Activated T-helper 1 cell treated with anti-CD3 and anti-CD28 coated beads, Interleukin-2, amount 50 U/mL, for 16 hours (primary cell): ENCODE data around the gene SLC28A1.
A peak's percentile ranks its signal among the peaks of the same experiment; 100 is the strongest.
"Not testable (repeated sequence)": the region's sequence is repeated elsewhere in the genome, so short reads cannot be mapped to it uniquely, and the experiment has no call there.

Source experiments
- DNase-seq, 2 donors: peaks; one replicate each; pipeline ENCODE4 v3.0.0-alpha.2; 2020; ENCODE audit warnings: low read depth in 1 of 2, low spot score in 1 of 2

SLC28A1 gene

GRCh38 chr15:84861781-84862180 lies 22.7 kb upstream of the SLC28A1 start:
- no peak for DNase-seq

DNA sequence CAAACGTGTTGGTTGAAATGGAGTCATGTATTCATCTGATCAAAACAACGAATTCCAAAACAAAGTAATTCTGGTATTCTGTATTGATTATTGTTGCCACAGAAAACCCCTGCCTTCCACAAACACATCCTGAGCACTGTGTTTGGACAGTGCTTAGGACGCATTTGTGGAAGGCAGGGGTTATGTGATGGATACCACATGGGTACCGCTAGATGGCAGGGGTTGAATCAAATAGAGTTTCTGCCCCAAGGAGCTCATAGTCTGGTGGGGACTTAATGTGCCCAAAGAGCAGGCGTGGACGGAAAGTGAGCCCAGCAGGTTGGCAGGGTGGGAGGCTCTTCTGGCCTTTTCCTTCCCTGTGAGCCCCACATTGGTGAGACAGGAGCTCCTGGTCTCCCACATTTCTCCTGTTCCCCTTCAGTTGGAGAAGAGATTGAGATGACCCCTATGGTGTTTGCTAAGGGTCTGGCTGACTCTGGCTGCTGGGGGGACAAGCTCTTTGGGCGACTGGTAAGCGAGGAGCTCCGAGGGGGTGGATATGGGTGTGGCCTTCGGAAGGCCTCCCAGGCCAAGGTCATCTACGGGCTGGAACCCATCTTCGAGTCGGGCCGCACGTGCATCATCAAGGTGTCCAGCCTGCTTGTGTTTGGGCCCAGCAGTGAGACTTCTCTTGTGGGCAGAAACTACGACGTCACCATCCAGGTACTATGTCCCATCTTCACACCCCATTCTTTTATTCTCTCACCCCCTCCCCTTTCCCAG lies 22.1 kb upstream of the SLC28A1 start:
- no peak for DNase-seq

GRCh38 chr15:84863565-84864443 lies 20.7 kb upstream of the SLC28A1 start:
- no peak for DNase-seq

GRCh38 chr15:84864444-84864795 lies 20.0 kb upstream of the SLC28A1 start:
- DNase-seq: no peak

DNA sequence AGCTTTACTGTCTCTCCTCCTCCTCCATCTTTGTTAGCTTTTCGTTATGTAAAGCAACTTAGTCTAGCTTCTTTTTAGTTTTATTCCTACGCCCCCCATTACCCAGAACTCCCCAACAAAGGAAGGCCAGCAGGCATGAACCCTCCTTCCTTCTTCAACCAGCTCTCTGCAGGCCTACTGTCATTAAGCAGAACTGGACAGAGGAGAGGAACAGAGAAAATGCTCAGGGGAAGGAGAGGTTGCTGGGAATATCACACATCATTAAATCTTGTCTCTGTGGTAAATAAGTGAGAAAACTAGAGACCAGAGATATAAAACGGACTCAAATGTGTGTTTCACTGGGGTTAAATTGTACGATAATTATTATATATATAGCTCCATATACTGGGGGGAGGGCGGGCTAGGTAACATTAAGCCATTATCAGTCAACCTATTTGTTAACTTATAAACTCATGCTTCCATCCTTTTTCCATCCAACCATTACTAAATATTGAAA lies 19.3 kb upstream of the SLC28A1 start:
- DNase-seq: no peak

DNA sequence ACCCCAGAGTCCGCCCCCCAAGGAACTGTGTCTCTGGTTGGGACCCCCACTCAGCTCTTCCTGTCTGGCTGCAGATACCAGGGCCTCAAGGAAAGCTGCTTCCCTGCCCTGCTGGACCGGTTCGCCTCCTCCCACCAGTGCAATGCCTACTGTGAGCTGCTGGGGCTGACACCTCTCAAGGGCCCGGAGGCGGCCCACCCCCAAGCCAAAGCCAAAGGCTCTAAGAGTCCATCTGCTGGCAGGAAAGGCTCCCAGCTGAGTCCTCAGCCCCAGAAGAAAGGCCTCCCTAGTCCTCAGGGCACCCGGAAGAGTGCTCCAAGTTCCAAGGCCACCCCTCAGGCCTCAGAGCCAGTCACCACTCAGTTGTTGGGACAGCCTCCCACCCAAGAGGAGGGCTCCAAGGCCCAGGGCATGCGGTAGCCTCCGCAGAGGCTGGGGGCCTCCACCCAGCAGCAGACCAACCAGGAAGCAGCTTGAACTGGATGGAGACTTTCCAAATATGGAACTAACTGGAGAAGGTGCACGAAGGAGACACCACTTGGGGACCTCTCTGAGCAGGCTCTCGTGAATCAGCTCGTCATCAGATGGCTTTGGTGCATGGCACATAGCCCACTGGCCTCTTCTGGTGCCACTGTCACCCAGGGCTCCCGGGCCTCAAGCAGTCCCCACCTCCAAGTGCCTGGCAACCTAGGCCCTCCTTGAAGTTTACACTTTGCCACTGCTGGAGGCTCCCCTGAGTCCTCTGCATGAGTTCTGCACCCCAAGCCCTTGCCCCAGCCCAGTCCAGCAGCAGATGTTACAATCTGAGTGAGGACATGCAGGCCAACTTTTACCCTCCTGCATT lies 16.2 kb upstream of the SLC28A1 start:
- no peak for DNase-seq

- no peak for DNase-seq
Observed at GRCh38 chr15:84869510-84869909, 15.0 kb upstream of the SLC28A1 start.

DNA sequence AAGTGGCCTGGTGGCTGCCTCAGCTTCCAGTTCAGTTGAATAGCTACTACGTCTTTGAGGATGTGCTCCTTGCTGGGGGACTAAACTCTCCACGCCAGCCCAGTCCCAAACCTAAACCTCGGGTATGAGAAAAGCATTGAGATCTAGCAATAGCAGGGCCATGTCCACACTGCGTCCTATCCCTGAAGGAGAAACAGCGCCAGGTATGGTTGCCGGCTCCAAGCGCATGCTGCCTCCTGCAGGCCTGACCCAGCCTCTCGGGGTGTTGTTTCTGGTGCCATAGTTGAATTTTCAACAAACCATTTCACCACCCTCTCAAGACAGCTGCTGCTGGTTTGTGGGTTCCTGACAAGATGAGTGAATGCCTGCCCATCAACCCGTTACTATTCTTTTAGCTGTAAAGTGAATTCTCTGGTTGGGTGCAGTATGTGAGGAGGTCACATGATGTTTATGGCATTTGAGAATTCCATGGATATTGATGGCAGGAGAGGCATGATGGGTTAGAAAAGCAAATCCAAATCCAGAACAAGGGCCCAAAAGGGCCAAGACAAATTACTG lies 13.0 kb upstream of the SLC28A1 start:
- DNase-seq: no peak

GRCh38 chr15:84872009-84872910 lies 12.2 kb upstream of the SLC28A1 start:
- no peak for DNase-seq

DNA sequence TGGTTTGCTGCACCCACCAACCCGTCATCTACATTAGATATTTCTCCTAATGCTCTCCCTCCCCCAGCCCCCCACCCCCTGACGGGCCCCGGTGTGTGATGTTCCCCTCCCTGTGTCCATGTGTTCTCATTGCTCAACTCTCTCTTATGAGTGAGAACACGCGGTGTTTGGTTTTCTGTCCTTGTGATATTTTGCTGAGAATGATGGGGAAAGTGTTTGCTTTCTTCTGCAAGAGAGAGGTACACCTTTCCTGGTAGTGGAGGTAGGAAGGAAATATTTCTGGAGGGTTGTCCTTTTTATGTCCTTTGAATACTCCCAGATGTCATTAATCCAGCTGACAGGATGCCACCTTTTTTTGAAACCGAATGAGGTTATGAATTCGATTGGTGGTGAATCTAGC lies 10.5 kb upstream of the SLC28A1 start:
- DNase-seq: no peak

GRCh38 chr15:84874981-84875699 lies 9.3 kb upstream of the SLC28A1 start:
- DNase-seq: no peak

- DNase-seq: no peak
Observed at GRCh38 chr15:84876269-84876668, 8.2 kb upstream of the SLC28A1 start.

DNA sequence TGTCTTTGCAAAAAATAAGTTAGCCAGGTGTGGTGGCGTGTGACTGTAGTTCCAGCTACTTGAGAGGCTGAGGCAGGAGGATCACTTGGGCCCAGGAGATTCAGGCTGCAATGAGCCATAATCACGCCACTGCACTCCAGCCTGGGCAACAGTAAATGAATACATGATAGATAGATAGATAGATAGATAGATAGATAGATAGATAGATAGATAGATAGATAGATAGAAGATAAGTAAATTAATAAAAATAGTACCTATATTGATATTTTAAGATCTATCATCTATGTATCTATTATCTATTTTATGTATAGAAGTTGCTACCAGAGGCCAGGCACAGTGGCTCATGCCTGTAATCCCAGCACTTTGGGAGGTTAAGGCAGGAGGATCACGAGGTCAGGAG lies 6.8 kb upstream of the SLC28A1 start:
- not testable (repeated sequence) for DNase-seq

DNA sequence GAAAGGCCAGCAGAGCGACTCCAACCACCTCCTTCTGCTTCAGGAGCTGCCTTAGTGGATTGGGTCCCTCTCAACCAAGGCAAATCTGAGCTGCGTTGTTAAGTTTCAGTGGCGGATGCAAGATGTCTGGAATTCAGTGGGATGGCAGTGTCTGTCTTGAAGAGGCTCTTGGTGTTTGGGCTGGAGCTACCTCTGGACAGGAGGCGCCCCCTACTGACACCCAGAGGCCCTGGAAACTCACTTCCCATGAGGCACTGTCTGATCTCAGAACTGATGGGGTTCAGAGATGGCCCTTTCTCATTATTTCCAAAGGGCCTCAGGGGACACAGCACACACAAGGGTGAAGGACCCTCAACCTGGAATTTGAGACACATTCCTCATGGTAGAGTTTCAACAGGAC lies 6.0 kb upstream of the SLC28A1 start:
- DNase-seq: peak in 1 of 2 donors; percentile 19

- DNase-seq: no peak
Observed at GRCh38 chr15:84879088-84879780, 5.2 kb upstream of the SLC28A1 start.

- DNase-seq: no peak
Observed at GRCh38 chr15:84880007-84880406, 4.5 kb upstream of the SLC28A1 start.

DNA sequence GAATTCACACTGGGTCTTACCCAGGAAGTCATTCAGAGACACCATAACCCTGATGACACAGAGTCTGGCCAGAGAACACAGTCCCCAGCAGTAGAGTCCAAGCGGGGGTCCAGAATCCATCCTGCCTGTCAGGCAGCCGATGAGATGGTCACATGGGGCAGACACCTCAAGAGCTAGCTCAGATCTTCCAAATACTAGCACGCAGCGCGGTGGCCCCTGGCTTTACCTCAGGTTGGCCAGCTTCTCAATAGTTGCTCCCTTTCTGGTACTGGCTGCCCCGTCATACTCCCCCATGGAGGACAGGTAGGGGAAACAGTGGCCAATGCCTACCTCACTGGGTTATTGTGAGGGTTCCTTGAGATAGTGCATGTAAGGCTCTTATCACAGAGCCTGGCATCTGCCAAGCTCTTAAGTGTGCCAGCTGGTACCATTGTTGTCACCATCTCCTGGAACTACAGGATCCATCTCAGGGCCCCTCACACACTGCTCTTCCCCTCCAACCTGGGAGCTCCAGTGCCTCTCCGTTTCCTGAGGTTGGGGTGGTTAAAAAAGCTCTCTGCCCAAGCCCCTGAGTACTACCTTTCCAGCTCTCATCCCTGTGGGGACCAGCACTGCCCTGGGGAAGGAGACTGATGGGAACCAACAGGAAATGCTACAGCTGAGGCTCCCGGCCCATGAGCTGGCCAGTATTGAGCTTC lies 3.5 kb upstream of the SLC28A1 start:
- no peak for DNase-seq

- DNase-seq: no peak
Observed at GRCh38 chr15:84881520-84881830, 3.0 kb upstream of the SLC28A1 start.
